ENCODE data around the gene LTB4R2.

GRCh38 chr14:24296341-24297157 lies 13.4 kb upstream of the LTB4R2 start:
- TF ChIP-seq CTCF (IDR thresholded peaks at IDR 0.05) (peak; percentile 71 to 74), POLR2AphosphoS5 (IDR thresholded peaks at IDR 0.05) (peak in 1 of 3 donors; percentile 15), POLR2A (IDR thresholded peaks at IDR 0.05) (no peak)

Measured in suprapubic skin (tissue), 4 donors.